GM18498 (cell line): ENCODE data around the gene DDR2.
"Not testable (repeated sequence)": the region's sequence is repeated elsewhere in the genome, so short reads cannot be mapped to it uniquely, and the experiment has no call there.

Experiments used
- ATAC-seq: cut with Tn5 transposase; IDR thresholded peaks from one replicate; pipeline ENCODE4 v1.9.1; 2021; ENCODE audit warnings: mild to moderate bottlenecking, moderate library complexity; ENCODE audit not compliant: unreplicated experiment

Gene DDR2

DNA sequence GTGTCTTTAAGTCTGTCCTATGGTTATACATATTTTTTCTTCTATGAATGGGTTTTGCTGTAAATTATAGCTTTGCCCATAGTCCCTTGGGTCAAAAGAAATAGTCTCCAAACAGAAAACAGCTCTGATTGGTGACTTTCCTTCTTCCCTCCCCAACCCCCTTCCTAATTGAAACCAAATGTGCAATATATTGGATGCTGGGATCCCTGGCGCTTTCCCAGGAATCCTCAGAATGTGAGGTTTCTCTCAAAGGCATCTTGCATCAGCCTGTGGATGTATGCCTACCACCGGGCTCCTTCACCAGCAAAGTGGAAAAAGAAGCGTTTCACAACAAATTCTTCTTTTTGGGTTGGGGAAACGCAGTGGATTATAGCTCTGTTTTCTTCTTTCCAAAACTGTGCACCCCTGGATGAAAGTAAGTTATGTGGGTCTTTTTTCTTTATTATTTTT lies at the start of gene DDR2:
Gene DDR2, plus strand, starts transcription at position 248 of the 450 bp plus-strand sequence. CDS start 86,600 bp downstream, outside the sequence.
- ATAC-seq = no peak

DNA sequence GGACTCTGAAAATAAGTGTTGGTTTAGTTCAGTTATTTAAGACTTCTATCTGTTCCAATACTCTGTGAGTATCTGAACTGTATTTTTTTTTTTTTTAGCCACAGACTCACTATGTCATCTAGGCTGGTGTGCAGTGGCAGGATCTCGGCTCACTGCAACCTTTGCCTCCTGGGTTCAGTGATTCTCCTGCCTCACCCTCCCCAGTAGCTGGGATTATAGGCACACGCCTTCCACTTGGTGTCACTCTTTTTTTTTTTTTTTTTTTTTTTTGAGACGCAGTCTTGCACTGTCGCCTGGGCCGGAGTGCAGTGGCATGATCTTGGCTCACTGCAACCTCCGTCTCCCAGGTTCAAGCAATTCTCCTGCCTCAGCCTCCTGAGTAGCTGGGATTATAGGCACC lies 49.4 kb upstream of the DDR2 start:
- ATAC-seq = not testable (repeated sequence)

DNA sequence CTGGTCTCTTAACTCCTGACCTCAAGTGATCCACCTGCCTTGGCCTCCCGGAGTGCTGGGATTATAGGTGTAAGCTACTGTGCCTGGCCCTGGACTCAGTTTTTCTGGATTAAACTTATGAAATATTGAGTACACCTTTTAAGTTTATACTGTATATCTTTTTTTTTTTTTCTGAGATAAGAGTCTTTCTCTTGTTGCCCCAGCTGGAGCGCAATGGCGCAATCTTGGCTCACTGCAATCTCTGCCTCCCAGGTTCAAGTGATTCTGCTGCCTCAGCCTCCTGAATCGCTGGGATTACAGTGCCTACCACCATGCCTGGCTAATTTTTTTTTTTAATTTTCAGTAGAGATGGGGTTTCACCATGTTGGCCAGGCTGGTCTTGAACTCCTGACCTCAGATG lies 47.2 kb upstream of the DDR2 start:
- ATAC-seq = not testable (repeated sequence)

GRCh38 chr1:162587347-162587746 lies 44.9 kb upstream of the DDR2 start:
- ATAC-seq = no peak

DNA sequence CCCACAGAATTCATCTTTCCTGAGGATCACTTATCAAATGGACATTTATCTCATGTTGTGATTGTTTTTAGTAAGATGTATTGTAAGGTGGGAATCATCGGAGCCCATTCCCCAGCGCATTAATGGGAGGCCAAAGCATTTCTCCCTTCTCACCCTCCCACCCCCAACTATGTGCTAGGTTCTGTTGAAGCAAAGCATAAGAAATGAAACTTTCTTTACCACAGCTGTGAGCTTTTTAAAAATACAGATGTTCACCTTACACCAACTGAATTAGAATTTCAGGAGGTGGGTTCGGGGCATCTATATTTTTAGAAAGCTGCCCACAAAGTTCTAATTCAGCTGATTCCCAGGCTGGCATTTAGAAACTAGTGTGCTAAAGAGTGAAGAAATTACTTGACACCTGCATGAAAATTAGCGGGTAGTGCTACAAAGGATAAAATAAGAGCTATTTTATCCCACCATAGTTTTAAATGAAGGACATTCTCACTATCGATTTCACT lies 44.5 kb upstream of the DDR2 start:
- no peak for ATAC-seq

DNA sequence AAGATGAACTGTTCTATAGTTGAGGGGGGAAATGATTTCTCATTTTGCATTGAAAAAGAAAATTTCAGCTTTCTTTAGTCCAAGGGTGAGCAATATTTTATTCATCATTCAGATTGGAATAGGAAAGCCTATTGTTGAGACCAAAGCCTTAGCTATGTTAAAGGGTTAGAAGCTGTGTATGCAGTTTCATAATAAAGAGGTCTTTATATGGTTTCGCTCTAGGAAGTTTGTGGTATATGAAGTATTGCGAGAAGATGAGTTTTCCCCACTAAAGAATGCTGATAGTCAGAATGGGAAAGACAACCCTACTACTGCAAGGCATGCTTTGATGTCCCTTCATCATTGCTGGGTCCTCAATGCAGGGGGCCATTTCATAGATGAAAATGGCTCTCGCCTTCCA lies 42.2 kb upstream of the DDR2 start:
- ATAC-seq = no peak

DNA sequence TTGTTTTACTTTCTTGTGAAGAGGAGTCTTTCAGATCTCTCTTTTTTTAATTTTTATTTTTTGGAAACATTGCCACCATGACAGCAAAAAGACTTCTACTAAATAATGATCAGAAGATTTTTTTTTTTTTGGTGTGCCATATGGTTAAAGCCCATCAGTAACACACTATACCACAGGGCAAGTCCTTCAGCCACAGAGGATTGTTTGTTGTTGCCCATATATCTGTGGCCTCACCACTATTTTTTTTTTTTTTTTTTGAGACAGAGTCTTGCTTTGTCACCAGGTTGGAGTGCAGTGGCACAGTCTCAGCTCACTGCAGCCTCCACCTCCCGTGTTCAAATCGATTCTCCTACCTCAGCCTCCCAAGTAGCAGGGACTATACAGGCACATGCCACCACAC lies 41.6 kb upstream of the DDR2 start:
- no peak for ATAC-seq

DNA sequence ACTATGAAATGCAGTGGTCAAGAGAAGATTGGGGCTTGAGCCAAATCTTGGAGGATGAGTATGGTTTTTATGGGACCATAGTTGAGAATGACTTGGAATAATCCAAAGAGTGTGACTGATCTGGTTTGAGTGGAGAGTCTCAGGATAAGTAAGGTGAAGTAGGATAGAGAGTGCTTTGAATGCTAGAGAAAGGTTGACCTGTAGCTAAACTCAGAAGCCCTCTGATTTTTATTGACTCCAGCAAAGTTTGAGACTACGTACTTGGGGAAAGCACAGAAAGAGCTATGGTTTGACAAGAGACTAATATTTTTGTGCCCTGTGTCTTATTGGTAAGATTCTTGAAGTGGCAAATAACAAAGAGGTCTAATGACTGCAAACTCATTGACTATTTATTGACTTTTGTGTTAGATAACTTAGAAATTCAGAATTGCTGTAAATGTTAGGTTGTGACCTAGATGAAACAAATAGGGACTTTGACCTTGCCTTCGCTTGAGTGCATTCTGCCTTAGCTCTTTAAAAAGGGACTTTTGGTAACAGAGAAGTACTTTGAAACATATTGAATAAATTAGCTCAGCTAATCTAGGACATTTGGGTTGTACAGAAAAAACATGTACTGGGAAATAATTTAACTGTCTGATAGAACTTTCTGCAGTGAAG lies 35.6 kb upstream of the DDR2 start:
- no peak for ATAC-seq

- no peak for ATAC-seq
These were observed 32.8 kb upstream of the DDR2 start for GRCh38 chr1:162599451-162599850.

- ATAC-seq = not testable (repeated sequence)
These were observed 29.1 kb upstream of the DDR2 start for GRCh38 chr1:162603117-162603516.

GRCh38 chr1:162605225-162605927 lies 26.9 kb upstream of the DDR2 start:
- ATAC-seq = no peak

GRCh38 chr1:162609306-162609705 lies 23.0 kb upstream of the DDR2 start:
- ATAC-seq = no peak

DNA sequence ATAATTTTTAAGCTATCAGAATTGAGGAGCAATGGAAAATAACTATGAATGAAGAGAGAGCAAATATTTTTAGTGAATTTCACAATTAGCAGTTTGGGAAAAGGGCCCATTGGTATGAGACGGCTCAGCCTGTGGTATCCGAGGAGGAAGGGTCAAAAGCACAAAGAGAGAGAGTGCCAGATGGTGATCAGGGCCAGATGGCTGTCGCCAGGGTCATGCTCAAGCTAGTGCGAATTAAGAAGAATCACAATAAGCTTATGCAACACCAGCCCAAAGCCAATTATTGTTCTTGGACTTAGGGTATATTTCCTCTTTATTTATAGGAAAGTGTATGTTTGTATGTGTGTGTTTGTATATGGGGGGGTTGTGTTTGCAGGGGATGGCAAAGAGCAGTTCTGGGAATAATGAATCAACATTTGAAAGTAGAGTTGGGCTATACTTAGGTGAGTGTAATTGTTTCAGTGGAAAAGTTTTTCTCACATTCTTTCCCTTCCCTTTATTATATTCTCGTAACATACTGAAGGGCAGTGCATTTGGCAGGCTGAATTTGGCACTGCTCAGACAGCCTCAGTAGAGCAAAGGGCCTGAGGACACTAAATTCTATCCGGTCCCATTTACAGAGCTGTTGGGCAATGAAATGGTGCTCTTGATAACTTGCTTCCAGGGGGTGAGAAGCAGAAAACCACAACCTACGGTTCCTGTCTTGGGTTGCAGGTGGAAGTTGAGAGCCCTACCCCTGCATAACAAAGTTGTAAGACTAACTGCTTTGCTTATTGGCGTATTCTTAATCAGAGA lies 19.5 kb upstream of the DDR2 start:
- ATAC-seq = no peak

GRCh38 chr1:162616848-162617247 lies 15.4 kb upstream of the DDR2 start:
- ATAC-seq = no peak

GRCh38 chr1:162617513-162617912 lies 14.8 kb upstream of the DDR2 start:
- ATAC-seq = no peak

DNA sequence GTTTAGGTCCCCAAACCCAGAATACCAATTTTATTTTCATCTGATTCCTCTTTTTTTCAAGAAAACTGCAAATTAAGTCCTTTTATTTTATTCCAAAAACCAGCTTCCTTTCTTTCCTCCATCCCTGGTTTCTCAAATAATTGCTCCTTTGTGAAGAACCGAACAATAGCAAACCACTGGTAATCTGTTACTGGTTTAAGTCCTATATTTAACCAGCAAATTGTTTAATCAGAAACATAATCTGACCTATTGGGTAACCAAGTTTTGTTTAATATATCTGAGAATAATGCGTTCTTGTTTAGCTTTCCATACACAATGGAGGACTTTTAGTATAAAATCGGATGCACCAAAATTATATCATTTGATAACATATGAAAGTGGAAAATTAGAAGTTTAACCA lies 13.2 kb upstream of the DDR2 start:
- no peak for ATAC-seq

GRCh38 chr1:162621256-162621655 lies 11.0 kb upstream of the DDR2 start:
- no peak for ATAC-seq

DNA sequence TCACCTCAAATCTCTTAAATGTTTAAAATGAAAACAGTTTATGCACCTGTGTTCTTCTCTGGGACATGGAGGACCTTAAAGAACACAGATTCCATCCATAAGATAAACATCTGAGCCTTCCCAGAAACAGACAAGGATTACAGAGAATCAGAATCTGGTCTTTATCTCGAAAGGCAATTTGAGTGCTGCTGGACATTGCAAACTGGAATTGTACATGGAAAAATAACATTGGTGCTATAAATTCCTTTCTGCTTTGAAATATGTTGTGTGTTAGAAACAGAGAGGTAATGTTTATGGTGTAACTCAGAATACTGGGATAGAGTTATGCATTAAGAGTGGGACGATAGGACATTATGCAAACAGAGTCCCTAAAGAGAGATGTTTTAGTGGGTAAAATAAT lies 6.6 kb upstream of the DDR2 start:
- no peak for ATAC-seq

- ATAC-seq = no peak
These were observed 6.2 kb upstream of the DDR2 start for GRCh38 chr1:162626094-162626493.

DNA sequence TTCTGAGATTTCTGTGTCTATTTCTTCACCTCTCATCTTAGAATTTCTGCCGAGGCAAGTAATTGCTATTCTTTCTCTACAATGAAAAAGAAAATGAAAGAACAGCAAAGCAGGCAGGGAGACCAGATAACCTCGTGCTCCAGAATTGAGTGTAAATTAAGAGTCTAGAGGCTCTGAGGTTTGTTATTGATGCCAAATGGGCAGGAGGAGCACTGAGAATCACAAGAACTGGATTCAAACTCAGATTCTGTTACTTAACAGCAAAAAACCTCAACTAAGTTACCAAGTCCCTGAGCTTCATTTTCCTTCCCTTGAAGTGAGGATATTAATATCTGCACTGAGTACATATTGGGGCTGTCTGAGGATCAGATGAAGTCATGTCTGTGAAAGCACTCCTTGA lies 5.5 kb upstream of the DDR2 start:
- ATAC-seq = peak; percentile 31

DNA sequence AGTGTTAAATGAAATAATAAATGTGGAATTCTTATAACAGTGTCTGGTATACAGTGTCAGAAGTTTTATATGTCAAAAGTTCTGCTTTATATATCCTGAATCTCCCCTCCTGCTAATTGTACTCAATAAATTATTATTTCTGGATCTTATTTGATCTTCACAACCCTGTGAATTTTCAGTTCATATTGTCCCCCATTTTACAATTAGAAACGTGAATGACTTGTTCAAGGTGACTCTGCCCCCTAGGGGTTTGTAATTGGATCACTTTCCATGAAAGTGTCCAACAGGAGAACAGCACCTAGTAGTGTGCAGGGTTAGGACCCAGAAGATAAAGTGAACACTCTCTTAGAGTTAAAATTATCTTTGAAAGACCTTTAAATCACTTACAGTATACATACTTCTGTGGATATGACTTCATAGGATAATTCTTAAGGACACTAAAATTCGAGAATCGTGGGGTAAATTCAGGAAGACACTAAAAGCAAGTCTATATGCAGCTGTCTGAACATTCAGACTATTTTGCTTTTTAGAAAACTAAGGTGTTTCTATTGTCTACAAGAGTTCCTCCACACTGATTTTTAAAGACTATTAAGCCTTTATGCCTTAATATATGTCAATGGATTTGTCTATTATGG lies 4.5 kb upstream of the DDR2 start:
- no peak for ATAC-seq
